Measurements from ENCODE around the gene EPHB4. TPM values are rescaled to one million over a fixed set of nuclear protein-coding genes. Genes with fewer than 3 reads are reported as not detected.

Gene EPHB4
- total RNA-seq, 4 donors from 2014 or later = 26.2 to 92.4 (median 59.0) TPM

DNA sequence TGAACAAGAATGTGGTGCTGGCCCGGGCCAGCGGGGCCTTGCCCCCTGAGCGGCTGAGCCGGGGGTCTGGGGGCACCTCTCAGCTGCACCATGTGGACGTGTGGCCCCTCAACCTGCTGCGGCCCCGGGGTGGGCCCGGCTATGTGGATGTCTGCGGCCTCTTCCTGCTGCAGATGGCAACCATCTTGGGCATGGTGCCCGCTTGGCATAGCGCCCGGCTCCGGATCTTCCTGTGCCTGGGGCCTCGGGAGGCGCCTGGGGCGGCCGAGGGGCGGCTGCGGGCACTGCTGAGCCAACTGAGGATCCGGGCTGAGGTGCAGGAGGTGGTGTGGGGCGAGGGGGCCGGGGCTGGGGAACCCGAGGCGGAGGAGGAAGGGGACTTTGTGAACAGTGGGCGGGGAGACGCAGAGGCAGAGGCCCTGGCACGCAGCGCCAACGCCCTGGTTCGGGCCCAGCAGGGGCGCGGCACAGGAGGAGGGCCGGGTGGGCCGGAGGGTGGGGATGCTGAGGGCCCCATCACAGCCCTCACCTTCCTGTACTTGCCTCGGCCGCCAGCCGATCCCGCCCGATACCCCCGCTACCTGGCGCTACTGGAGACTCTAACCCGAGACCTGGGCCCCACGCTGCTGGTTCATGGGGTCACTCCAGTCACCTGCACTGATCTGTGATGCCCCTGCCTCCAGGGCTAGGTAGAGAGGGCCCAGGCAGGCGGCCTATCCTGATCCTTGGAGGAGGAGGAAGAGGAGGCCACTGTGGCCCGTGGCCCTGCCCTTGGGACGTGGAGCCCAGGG lies 38.8 kb upstream of the EPHB4 start:
- 62% methylated on average over 15 of the region's 46 CpGs for WGBS
- intact Hi-C loops (cut with DNase I) = no loop called here
- Histone ChIP-seq H3K36me3 (peaks cover 11 to 51% (median 30%) of the 10 kb centered on the region in 4 donors), H3K27me3 (no peaks in the 10 kb centered on the region), H3K27ac (replicated peaks in 1 of 4) (peak overlapping the region; percentile 95 to 99 (median 97)), H3K4me3 (peak overlapping the region; percentile 79 to 99 (median 84)), H3K4me1 (peaks cover 30 to 55% (median 50%) of the 10 kb centered on the region in 4 donors), H3K9me3 (no peaks in the 10 kb centered on the region)
- TF ChIP-seq EP300 (IDR thresholded peaks at IDR 0.05) = no peak
- no peak for TF ChIP-seq POLR2A (IDR thresholded peaks at IDR 0.05; ENCODE audit: low read depth)
- TF ChIP-seq POLR2AphosphoS5 (IDR thresholded peaks at IDR 0.05) = peak in 1 of 2 donors; percentile 57
- TF ChIP-seq, protein P1, sequence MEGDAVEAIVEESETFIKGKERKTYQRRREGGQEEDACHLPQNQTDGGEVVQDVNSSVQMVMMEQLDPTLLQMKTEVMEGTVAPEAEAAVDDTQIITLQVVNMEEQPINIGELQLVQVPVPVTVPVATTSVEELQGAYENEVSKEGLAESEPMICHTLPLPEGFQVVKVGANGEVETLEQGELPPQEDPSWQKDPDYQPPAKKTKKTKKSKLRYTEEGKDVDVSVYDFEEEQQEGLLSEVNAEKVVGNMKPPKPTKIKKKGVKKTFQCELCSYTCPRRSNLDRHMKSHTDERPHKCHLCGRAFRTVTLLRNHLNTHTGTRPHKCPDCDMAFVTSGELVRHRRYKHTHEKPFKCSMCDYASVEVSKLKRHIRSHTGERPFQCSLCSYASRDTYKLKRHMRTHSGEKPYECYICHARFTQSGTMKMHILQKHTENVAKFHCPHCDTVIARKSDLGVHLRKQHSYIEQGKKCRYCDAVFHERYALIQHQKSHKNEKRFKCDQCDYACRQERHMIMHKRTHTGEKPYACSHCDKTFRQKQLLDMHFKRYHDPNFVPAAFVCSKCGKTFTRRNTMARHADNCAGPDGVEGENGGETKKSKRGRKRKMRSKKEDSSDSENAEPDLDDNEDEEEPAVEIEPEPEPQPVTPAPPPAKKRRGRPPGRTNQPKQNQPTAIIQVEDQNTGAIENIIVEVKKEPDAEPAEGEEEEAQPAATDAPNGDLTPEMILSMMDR (IDR thresholded peaks at IDR 0.05) = no peak
- no peak for DNase-seq (ENCODE audit: extremely low spot score)

DNA sequence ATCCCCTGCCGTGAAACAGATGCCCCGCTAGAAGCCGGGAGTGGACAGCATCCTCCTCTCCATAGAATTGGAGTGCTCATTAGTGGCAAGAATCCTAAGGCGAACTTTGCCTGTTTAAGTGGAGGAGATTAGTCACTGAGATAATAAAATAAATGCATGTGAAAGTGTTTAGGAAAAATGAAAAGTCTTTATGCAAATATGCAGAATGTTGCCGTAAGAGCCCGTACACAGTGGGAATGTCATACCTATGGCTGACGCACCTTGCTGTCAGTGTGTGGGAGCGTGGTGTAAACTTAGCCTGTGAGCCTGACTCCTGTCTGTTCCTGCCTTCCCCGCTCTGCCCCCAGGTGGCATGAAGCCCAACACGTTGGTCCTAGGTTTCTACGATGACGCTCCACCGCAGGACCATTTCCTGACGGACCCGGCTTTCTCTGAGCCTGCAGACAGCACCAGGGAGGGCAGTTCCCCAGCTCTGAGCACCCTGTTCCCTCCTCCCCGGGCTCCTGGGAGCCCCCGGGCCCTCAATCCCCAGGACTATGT lies 38.1 kb upstream of the EPHB4 start:
- no peak for DNase-seq (ENCODE audit: extremely low spot score)
- Histone ChIP-seq H3K9me3 (no peaks in the 10 kb centered on the region), H3K27me3 (no peaks in the 10 kb centered on the region), H3K4me1 (peaks cover 30 to 55% (median 49%) of the 10 kb centered on the region in 4 donors), H3K27ac (replicated peaks in 1 of 4) (peak overlapping the region; percentile 95 to 99 (median 97)), H3K36me3 (peaks cover 15 to 51% (median 29%) of the 10 kb centered on the region in 4 donors), H3K4me3 (peak overlapping the region in 2 of 4 donors; percentile 81 to 99)
- intact Hi-C loops (cut with DNase I) = no loop called here
- TF ChIP-seq EP300 (IDR thresholded peaks at IDR 0.05) (no peak), POLR2AphosphoS5 (IDR thresholded peaks at IDR 0.05) (no peak), POLR2A (IDR thresholded peaks at IDR 0.05; ENCODE audit: low read depth) (no peak)
- TF ChIP-seq, protein P1 (IDR thresholded peaks at IDR 0.05) = no peak
- WGBS = 74% methylated on average over 9 of the region's 17 CpGs

DNA sequence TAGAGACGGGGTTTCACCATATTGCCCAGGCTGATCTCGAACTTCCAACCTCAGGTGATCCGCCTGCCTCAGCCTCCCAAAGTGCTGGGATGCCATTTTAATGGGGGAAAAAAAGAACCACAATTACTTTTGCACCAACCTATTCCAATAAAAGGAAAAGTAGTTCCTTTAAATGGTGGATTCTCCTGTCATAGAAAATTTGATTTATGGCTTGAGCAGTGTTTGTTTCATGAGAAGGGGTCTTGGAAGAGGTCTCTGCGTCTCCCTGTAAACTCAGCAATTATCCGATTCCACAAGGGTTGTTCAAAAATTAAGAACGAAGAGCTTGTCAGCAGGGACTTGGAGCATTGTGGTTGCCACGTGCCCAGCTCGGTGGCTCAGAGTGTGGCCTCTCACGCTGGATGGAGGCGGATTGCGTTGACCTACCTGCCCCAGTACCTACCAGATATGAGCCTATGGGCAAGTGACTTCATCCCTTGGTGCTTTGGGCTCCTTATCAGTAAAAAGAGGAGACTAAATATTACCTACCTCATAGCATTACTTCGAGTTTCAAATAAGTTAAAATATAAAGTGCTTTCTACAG lies 37.0 kb upstream of the EPHB4 start:
- no peaks in the 10 kb centered on the region for H3K9me3 ChIP-seq
- peaks cover 19 to 56% (median 34%) of the 10 kb centered on the region in 4 donors for H3K36me3 ChIP-seq
- intact Hi-C loops (cut with DNase I) = no loop called here
- TF ChIP-seq, protein P1 (IDR thresholded peaks at IDR 0.05) = no peak
- TF ChIP-seq EP300 (IDR thresholded peaks at IDR 0.05) (no peak), POLR2AphosphoS5 (IDR thresholded peaks at IDR 0.05) (no peak), POLR2A (IDR thresholded peaks at IDR 0.05; ENCODE audit: low read depth) (no peak)
- peaks cover 30 to 48% (median 43%) of the 10 kb centered on the region in 4 donors for H3K4me1 ChIP-seq
- no peaks in the 10 kb centered on the region for H3K27me3 ChIP-seq
- no peak overlapping the region for H3K4me3 ChIP-seq
- 94% methylated on average over 8 of the region's 12 CpGs for WGBS
- no peak for DNase-seq (ENCODE audit: extremely low spot score)
- H3K27ac ChIP-seq (replicated peaks in 1 of 4) = no peak overlapping the region

DNA sequence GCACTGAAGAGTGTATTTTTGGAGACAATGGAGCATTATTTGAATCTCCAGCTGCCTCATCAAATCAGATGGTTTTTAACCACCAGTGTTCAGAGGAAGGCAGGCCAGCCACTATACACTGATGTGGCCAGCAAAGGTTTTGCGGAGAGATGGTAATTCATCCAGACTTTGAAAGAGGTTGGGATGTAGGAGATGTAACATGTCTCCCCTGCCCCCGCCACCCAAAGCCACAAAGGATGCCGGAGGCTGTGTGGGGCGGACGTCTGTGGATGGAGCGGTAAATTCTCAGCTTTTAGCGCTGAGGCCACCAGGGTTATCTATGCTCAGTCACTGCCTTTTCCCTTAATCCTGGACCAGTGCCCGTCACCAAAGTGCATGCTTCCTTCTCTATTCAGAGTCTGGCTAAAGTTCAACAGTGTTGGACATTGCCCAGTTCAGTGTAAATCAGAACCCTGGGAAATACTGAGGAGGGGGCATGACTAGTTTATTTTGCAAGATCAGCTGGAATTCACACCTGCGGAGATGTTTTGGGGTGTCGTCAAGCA lies 36.2 kb upstream of the EPHB4 start:
- WGBS = 74% methylated on average over 10 of the region's 10 CpGs
- DNase-seq (ENCODE audit: extremely low spot score) = no peak

More for the DNA sequence above, 36.2 kb upstream of the EPHB4 start:
- Histone ChIP-seq H3K4me3 (no peak overlapping the region), H3K4me1 (peaks cover 24 to 40% (median 35%) of the 10 kb centered on the region in 4 donors), H3K27me3 (no peaks in the 10 kb centered on the region), H3K36me3 (peaks cover 19 to 59% (median 40%) of the 10 kb centered on the region in 4 donors), H3K9me3 (no peaks in the 10 kb centered on the region), H3K27ac (replicated peaks in 1 of 4) (no peak overlapping the region)
- intact Hi-C loops (cut with DNase I) = no loop called here
- TF ChIP-seq POLR2AphosphoS5 (IDR thresholded peaks at IDR 0.05) = no peak
- TF ChIP-seq EP300 (IDR thresholded peaks at IDR 0.05) = no peak
- TF ChIP-seq, protein P1 (IDR thresholded peaks at IDR 0.05) = no peak
- no peak for TF ChIP-seq POLR2A (IDR thresholded peaks at IDR 0.05; ENCODE audit: low read depth)

Measured in esophagus muscularis mucosa (tissue), 4 donors.